HUES64 (cell line): ENCODE measurements around the gene VAMP1.
A peak's percentile ranks its signal among the peaks of the same experiment; 100 is the strongest.

Experiments
- H3K27ac ChIP-seq: 2 replicates; pipeline ENCODE4 v1.7.0; 2013; ENCODE audit warnings: low read depth, low read length, inconsistent platforms
- H3K27me3 ChIP-seq: 2 replicates; pipeline ENCODE4 v1.6.1; 2013; ENCODE audit warnings: mild to moderate bottlenecking, low read length; ENCODE audit not compliant: insufficient read depth
- H3K36me3 ChIP-seq: 2 replicates; pipeline ENCODE4 v1.6.1; 2013; ENCODE audit warnings: mild to moderate bottlenecking, low read length; ENCODE audit not compliant: insufficient read depth
- H3K4me1 ChIP-seq: 2 replicates; pipeline ENCODE4 v1.6.1; 2013; ENCODE audit warnings: mild to moderate bottlenecking, low read length, moderate library complexity; ENCODE audit not compliant: insufficient read depth
- H3K4me3 ChIP-seq: 2 replicates; pipeline ENCODE4 v1.5.1; 2013; ENCODE audit warnings: mild to moderate bottlenecking, low read length, moderate library complexity
- H3K9ac ChIP-seq: 2 replicates; pipeline ENCODE4 v1.6.1; 2013; ENCODE audit warnings: mild to moderate bottlenecking, low read depth, low read length
- H3K9me3 ChIP-seq: 2 replicates; pipeline ENCODE4 v1.6.1; 2013; ENCODE audit warnings: low read depth, low read length; ENCODE audit not compliant: insufficient read depth
- WGBS: fragments of 150-250, 120-280 bp; methylation state at CpG from one replicate; pipeline ENCODE4 v1.1.7; 2013; ENCODE audit warnings: missing lambda C conversion rate; 5-methylcytosine and 5-hydroxymethylcytosine counted together

Gene VAMP1

DNA sequence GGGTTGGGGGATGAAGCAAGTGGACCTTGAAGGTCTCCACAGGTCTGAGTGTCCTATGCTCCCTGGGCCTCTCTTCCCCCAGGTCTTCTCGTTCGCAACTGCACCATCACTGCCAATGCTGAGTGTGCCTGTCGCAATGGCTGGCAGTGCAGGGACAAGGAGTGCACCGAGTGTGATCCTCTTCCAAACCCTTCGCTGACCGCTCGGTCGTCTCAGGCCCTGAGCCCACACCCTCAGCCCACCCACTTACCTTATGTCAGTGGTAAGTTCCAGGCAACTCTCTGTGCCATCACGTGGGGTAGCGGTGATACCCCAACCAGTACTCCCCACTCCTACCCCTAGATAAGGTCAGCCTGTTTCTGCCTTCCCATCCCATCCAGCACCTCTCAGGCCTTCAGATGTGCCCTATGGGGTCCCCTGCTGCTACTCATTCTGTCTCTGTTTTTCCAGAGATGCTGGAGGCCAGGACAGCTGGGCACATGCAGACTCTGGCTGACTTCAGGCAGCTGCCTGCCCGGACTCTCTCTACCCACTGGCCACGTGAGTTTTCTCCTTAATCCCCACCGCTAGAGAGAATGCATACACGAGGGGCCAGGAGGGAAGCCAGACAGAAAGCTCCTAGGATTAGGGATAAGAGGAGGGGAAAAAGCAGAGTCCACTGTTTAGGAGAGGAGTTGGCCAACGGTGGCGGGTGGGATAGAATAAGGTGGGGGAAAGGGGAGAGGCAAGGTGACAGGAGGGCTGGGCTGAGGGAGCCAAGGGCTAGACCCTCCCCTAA lies 20.2 kb downstream of the VAMP1 start:
- Histone ChIP-seq H3K27ac (peak overlapping the region; percentile 90), H3K9me3 (no peaks in the 10 kb centered on the region), H3K9ac (peak overlapping the region; percentile 65), H3K4me1 (peaks cover 38% of the 10 kb centered on the region), H3K4me3 (peak overlapping the region; percentile 40; the same call in 1 of the 2 replicates), H3K27me3 (no peaks in the 10 kb centered on the region), H3K36me3 (no peaks in the 10 kb centered on the region)
- WGBS, result 79% methylated on average over 16 of the region's 16 CpGs

DNA sequence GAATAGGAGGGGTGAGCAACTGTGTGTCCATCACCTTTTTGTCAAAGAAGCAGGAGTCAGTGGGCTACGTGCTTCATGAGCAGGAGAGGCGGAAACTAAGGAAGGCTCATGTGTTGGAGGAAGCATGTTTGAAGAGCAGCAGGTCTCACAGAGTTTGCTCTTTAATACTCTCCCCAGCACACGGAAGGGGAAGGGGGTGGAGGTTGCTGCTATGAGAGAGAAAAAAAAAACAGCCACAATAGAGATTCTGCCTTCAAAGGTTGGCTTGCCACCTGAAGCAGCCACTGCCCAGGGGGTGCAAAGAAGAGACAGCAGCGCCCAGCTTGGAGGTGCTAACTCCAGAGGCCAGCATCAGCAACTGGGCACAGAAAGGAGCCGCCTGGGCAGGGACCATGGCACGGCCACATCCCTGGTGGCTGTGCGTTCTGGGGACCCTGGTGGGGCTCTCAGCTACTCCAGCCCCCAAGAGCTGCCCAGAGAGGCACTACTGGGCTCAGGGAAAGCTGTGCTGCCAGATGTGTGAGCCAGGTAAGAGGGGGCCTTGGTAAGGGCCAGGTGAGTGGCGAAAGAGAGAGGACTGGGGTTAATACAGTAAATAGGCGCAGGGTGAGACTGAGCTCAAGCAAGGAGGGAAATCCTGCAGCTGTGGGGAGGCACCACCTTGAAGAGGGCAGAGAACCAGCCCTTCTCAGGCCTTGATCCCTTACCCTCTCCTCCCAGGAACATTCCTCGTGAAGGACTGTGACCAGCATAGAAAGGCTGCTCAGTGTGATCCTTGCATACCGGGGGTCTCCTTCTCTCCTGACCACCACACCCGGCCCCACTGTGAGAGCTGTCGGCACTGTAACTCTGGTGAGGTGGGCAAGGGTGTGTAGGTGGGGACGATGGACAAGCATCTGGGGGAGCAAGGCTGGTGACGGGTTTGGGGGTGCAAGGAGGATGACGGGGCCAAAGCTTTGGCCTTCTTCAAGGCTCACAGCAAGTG lies 25.5 kb downstream of the VAMP1 start, which contains the start of gene CD27:
TSS of gene CD27 (plus strand) at position 252 of the 985 bp plus-strand sequence. CDS start at position 393, 141 bp downstream.
- no peak within 1 kb of the TSS for H3K27ac ChIP-seq
- H3K9me3 ChIP-seq, result no peaks in the 10 kb centered on the region
- no peak within 1 kb of the TSS for H3K4me3 ChIP-seq
- no peaks in the 10 kb centered on the region for H3K36me3 ChIP-seq
- H3K9ac ChIP-seq, result no peak within 1 kb of the TSS
- peaks cover 2% of the 10 kb centered on the region for H3K4me1 ChIP-seq
- WGBS, result 93% methylated on average over 15 of the region's 16 CpGs
- H3K27me3 ChIP-seq, result no peaks in the 10 kb centered on the region

DNA sequence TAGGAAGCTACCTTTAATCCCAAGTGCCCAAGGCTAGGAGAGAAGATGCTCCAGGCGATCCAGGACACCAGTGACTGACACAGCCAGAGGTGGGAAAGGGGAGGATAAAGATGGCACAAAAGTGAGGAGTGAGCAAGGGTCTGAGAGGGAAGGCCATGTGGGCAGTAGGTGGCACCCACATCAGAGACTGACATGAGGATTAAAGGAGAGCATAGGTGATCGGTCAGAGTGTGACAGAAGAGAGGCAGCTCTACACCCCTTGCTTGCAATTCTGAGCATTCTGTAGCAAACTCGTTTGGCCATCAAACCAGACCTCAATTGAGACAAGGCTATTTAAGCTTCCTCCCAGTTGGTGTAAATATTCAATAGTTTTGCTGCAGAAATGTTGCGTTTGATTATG lies 26.4 kb downstream of the VAMP1 start:
- Histone ChIP-seq H3K4me3 (no peak overlapping the region), H3K36me3 (no peaks in the 10 kb centered on the region), H3K9me3 (no peaks in the 10 kb centered on the region), H3K9ac (no peak overlapping the region), H3K27ac (no peak overlapping the region), H3K27me3 (no peaks in the 10 kb centered on the region), H3K4me1 (no peaks in the 10 kb centered on the region)
- WGBS, result 85% methylated on average over 4 of the region's 4 CpGs

DNA sequence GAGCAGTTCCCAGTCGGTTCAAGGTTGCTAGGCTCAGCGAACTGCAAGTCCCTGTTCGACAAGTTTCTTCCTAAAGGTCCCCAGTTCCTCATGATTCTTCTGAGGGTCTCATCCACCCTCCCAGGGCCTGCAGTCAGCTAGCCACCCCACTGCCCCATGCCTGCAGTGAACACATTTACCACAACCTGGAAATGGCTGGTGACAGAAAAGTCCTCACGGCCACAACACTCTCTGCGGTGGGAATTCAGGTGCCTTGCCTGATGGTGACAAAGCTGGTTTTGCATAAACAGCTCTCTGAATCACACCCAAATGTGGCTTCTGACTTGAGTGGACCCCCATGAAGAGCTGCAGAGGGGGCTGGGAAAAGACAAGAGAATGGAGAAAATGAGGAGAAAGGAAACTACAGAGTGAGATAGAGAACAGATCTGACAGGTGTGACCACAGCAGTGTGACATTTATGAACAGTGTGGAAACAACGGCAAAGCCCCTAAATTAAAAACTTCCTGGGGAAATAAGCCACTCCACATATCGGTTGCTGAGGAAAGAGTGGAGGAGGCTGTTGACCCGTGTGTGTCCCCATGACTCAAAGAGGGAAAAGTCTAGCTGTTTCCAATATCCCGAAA lies 27.0 kb downstream of the VAMP1 start:
- H3K4me3 ChIP-seq, result no peak overlapping the region

DNA sequence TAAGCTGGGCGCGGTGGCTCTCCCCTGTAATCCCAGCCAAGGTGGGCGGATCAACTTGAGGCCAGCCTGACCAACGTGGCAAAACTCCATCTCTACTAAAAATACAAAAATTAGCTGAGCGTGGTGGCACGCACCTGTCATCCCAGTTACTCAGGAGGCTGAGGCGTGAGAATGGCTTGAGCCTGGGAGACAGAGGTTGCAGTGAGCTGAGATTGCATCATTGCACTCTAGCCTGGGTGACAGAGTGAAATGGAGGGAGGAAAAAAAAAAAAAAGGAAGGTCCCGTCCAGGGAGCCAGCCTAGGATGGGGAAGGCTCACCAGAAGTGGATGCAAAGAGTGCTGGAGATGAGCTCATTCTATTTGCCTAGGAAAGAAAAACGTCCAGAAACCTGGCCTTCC lies 27.6 kb downstream of the VAMP1 start:
- no peaks in the 10 kb centered on the region for H3K27me3 ChIP-seq
- no peaks in the 10 kb centered on the region for H3K9me3 ChIP-seq
- WGBS, result 90% methylated on average over 9 of the region's 9 CpGs
- no peak overlapping the region for H3K9ac ChIP-seq
- no peak overlapping the region for H3K4me3 ChIP-seq
- H3K36me3 ChIP-seq, result no peaks in the 10 kb centered on the region
- H3K4me1 ChIP-seq, result no peaks in the 10 kb centered on the region
- H3K27ac ChIP-seq, result no peak overlapping the region

More for the DNA sequence above, 27.0 kb downstream of the VAMP1 start:
- Histone ChIP-seq H3K9me3 (no peaks in the 10 kb centered on the region), H3K27ac (no peak overlapping the region), H3K27me3 (no peaks in the 10 kb centered on the region), H3K4me1 (no peaks in the 10 kb centered on the region), H3K9ac (no peak overlapping the region), H3K36me3 (no peaks in the 10 kb centered on the region)
- 73% methylated on average over 9 of the region's 9 CpGs for WGBS

DNA sequence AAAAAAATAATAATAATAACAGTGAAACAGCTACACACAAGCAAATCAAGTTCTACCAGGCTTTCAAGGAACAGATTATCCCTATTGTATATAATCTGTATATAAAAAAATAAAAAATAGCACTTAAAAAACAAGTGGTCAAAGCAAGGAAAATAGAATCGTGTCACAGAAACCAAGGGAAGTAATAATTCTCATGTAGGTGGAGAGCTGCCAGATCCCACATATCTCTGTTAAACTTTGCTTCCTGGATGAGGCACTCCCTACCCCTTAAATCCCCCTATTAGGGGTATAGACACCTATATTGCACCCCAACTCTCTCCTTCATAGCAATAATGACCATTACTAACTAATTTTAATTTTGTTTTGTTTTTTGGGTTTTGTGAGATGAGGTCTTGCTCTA lies 30.1 kb downstream of the VAMP1 start:
- Histone ChIP-seq H3K27me3 (no peaks in the 10 kb centered on the region), H3K9me3 (no peaks in the 10 kb centered on the region), H3K9ac (no peak overlapping the region), H3K4me3 (no peak overlapping the region), H3K36me3 (no peaks in the 10 kb centered on the region), H3K4me1 (no peaks in the 10 kb centered on the region), H3K27ac (no peak overlapping the region)
- WGBS, result 100% methylated on average over 1 of the region's 1 CpG

DNA sequence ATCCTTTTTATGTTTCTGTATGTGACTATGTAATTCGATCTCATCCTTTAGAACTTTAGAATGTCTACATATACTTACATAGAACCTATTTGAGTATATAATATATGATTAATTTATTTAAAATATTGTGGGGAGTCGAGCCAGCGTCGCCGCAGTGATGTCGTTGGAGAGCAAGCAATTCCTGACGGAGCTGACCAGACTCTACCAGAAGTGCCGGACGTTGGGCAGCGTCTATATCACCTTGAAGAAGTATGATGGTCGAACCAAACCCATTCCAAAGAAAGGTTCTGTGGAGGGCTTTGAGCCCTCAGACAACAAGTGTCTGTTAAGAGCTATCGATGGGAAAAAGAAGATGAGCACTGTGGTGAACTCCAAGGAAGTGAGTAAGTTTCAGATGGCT lies 32.1 kb downstream of the VAMP1 start:
- no peaks in the 10 kb centered on the region for H3K36me3 ChIP-seq
- H3K4me3 ChIP-seq, result no peak overlapping the region
- no peak overlapping the region for H3K27ac ChIP-seq
- WGBS, result 92% methylated on average over 11 of the region's 12 CpGs
- peaks cover 7% of the 10 kb centered on the region; the same call in 1 of the 2 replicates for H3K4me1 ChIP-seq
- H3K9me3 ChIP-seq, result no peaks in the 10 kb centered on the region
- no peak overlapping the region for H3K9ac ChIP-seq
- no peaks in the 10 kb centered on the region for H3K27me3 ChIP-seq

DNA sequence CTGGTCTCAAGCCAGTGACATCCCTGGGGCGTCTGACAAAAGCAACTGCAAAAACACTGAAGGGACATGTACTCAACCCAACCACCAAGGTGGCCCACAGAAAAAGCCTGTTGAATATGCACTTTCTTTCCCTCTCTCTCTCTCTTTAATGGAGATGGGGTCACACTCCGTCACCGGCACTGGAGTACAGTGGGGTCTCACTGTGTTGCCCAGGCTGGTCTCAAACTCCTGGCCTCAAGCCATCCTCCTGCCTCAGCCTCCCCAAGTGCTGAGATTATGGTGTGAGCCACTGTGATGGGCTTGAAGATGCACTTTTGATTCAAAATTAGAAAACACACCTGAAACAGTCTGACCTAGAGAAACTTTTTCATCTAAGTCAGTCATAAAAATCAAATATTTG lies 32.9 kb downstream of the VAMP1 start:
- no peak overlapping the region for H3K27ac ChIP-seq
- 91% methylated on average over 3 of the region's 3 CpGs for WGBS
- peaks cover 7% of the 10 kb centered on the region; the same call in 1 of the 2 replicates for H3K4me1 ChIP-seq
- no peak overlapping the region for H3K9ac ChIP-seq
- no peaks in the 10 kb centered on the region for H3K36me3 ChIP-seq
- no peaks in the 10 kb centered on the region for H3K27me3 ChIP-seq
- H3K9me3 ChIP-seq, result no peaks in the 10 kb centered on the region
- no peak overlapping the region for H3K4me3 ChIP-seq

DNA sequence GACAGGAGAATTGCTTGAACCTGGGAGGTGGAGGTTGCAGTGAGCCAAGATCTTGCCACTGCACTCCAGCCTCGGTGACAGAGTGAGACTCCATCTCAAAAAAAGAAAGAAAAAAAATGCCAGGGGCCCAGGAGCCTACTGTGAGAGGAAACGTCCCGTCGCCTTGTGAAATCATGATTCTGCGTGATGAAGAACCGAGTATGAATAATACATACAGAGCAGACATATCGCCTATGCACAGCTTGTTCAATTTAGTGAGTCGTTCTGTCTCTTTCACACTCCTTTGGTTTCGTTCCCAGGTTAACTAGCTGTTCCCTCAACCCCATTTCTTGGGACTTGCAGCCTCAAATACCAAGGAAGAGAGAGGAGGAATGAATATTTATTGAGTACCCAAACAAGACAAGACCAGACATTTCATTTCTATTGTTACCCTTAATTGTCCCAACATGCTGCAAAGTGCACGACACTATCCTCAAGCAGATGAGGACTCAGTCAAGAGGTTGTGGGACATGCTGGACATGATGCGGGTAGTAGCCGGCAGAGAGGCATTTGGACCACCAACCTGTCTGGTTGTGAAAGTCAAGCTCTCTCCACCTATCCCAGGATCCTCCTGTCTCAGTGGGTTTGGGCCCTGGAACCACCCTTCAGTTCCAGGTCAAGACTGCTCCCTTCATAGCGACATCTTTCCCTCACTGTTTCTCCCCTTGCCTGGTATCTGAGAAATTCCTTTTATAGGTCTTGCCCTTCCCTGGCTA lies 34.3 kb downstream of the VAMP1 start:
- H3K27me3 ChIP-seq, result no peaks in the 10 kb centered on the region
- no peaks in the 10 kb centered on the region for H3K36me3 ChIP-seq
- H3K9ac ChIP-seq, result no peak overlapping the region
- H3K27ac ChIP-seq, result no peak overlapping the region
- 90% methylated on average over 13 of the region's 13 CpGs for WGBS
- no peaks in the 10 kb centered on the region for H3K9me3 ChIP-seq
- H3K4me1 ChIP-seq, result peaks cover 7% of the 10 kb centered on the region
- no peak overlapping the region for H3K4me3 ChIP-seq

DNA sequence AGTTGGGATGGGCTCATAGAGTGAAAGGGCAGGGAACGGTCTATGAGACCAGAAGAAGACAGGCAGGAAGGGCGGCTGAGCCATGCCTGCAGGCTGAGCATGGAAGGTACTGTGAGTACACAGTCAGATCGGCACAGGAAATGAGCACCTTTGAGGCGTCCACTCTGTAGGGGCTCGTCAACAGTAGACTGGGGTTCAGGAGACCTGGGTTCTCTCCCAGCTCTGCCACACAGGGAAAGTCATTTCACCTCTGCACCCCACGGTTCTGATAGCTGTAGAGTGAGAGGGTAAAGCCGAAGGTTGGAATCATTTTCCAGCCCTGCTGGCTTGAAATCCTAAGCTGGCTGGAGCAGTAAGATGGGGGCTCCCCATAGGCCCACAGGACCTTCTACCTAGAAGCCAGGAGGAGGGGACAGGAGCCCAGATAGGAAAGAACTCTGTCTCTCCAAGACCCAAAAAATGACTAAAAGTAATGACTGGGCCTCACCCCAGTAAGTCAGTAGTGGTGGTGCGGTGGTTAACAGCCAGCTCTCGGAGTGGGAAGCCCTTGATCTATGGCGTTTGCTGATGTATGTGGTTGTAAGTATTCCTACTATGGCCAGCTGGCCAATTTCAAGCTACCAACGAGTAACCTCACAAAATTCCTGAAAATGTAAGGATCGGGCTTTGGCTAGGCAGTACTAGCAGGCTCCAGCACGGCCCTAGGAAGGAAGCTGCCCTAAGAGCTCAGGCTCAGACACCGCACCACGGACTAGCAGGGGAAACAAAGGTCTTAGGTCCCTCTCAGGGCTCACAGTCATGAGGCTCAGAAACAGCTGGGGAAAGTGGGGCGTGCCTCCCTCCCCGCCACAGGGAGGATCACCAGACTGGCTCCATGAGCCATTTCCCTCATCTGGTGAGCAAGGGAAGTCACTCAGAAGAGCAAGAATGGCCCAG lies 36.0 kb downstream of the VAMP1 start:
- Histone ChIP-seq H3K27me3 (no peaks in the 10 kb centered on the region), H3K9me3 (no peaks in the 10 kb centered on the region), H3K9ac (no peak overlapping the region), H3K4me3 (no peak overlapping the region), H3K4me1 (peaks cover 7% of the 10 kb centered on the region), H3K27ac (no peak overlapping the region), H3K36me3 (no peaks in the 10 kb centered on the region)
- 87% methylated on average over 17 of the region's 17 CpGs for WGBS
